ENCODE results near the gene FGF1. TPM values are rescaled to one million over a fixed set of nuclear protein-coding genes. Genes with fewer than 3 reads are reported as not detected.

Gene FGF1
- total RNA-seq, 1 donor from 2014 or later, result 0.13 TPM

DNA sequence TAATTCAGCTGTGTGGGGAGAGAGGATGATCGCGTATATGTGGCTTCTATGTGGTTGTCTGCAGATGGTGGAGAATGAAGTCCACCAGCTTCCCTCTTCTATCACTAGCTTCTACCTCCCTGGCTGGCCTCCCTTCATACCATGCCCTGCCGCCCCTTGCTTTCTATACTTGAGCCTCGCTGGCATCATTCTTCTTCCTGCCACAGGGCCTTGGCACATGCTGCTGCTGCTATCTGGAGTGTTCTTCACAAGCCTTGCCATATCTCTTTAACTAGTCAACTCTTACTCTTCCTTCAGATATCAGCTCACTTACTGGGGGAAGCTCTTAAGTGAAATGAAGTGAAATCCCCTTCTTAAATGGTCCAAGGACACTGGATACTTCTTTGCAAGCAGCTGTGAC is 100.4 kb downstream of the FGF1 start:
- DNase-seq (ENCODE audit: low read depth in 2 of 2), result no peak

DNA sequence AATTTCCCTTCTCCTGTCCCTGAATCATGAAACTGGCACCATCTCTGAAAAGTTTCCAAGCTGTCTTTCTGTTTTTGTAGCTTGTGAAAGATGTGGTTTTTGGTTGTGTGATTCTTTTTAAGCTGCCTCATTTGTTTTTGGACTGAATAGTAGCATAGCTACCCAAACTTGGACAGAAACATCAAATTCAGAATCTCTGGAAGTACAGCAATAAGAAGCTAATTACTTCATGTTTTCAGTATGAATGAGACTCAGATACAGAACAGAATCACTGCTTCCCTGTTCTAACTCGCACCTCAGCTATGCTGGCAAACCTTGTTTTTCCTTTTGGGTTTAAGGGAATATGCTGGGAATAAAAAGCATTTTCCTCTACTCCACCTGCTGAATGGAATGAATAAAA is 101.0 kb downstream of the FGF1 start:
- no peak for DNase-seq (ENCODE audit: low read depth in 2 of 2)

GRCh38 chr5:142578161-142578830 is 107.6 kb downstream of the FGF1 start:
- DNase-seq (ENCODE audit: low read depth in 2 of 2), result no peak

- no peak for DNase-seq (ENCODE audit: low read depth in 2 of 2)
Measured at GRCh38 chr5:142576804-142577203, 109.1 kb downstream of the FGF1 start.

DNA sequence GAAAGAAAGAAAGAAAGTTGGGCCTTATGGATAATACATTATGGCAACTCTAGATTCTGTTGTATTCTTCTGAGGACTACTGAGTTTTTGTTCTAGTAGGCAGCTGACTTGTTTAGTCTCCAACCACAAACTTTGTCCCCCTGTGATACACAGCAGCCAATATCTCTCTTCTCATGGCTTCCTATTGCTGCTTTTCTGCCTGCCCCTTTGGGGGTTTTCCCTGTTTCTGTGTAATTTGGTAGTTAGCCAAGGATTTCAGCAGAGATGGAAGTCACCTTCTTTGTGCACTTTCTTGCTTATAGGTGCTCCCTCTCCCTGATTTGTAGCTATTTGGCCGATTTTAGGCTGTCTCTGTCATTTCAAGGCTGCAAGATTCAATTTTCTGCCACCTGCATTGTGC is 109.6 kb downstream of the FGF1 start:
- DNase-seq (ENCODE audit: low read depth in 2 of 2), result peak in 1 of 2 donors; percentile 30

GRCh38 chr5:142572006-142572405 is 113.9 kb downstream of the FGF1 start:
- DNase-seq (ENCODE audit: low read depth in 2 of 2), result no peak

DNA sequence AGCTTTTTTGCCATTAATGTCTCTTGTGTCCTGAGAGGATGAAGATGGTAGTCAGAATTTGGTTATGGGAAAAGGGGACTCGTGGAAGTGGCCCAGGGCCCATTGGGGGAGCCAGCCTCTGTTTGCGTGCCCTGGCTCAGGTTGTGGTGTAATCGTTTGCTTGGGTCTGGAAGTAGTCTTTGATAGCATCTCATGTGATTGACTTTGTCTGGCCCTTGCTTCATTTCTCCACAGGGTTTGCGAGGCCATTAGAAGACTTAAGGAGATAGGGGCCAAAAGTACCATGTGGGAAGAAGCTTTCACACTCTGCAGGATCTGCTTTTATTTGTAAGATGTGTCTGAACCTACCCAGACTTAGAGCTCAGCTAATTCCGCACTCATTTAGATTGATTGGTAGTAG is 114.5 kb downstream of the FGF1 start:
- no peak for DNase-seq (ENCODE audit: low read depth in 2 of 2)

GRCh38 chr5:142569905-142570304 is 116.0 kb downstream of the FGF1 start:
- DNase-seq (ENCODE audit: low read depth in 2 of 2), result no peak

- DNase-seq (ENCODE audit: low read depth in 2 of 2), result no peak
Measured at GRCh38 chr5:142568996-142569335, 116.9 kb downstream of the FGF1 start.

DNA sequence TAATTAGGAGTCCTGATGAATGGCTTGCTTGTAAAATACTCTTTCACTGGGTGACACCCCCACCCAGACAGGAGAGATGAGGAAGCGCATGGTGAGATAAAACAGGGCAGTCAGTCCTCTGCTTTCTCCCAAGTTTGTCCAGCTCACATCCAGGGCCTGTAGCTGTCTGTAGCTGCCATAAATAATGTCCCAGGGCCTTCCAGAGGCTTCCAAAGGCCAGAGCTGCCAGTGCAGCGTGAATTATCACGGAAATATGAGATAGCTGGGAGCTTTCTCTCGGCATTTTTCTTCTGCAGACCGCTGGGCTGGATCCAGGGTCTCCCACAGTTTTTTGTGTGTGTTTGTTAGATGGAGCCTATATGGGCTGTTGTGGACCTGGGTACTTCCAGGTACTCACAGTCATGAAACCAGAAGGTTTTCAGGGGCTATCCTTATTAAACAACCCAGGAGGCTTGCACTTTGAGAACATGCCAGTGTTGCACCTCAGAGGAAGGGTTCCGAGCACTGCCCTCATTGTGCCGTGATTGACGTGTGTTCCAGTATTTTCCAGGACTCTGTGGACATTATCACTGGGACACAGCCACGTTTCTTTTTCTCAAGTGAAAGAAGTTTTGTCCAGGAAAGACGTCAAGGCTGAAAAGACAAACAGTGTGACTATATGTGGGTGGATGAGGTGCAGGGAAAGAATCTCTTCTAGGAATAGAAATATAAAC is 117.5 kb downstream of the FGF1 start:
- DNase-seq (ENCODE audit: low read depth in 2 of 2), result no peak

DNA sequence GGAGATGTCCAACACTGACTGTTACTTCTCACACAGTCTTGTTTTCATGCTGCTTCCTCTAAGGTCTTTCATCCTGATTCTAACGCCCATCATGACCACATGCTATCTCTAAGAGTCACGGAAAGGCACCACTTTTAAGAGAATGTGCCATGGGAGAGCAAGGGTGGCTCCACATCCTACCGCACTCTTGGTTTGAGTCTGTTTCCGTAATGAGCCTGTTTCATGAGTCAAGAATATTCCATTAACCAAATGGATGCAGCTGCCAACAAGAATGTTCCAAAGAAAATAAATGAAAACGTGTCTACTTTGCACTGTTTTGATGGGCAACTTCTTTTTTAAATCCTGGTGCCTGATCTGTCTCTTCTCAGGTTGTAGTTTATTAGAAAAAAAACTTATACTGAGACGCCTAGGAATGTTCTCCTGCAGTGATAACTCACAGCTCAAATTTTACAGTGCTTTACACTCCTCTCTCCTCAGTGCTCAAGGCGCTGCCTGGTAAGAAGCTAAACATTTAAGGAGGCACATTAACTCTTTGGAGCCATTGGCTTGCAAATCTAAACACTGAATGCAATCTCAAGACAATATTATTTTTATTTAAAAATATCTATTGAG is 124.3 kb downstream of the FGF1 start:
- DNase-seq (ENCODE audit: low read depth in 2 of 2), result peak in 1 of 2 donors; percentile 17

DNA sequence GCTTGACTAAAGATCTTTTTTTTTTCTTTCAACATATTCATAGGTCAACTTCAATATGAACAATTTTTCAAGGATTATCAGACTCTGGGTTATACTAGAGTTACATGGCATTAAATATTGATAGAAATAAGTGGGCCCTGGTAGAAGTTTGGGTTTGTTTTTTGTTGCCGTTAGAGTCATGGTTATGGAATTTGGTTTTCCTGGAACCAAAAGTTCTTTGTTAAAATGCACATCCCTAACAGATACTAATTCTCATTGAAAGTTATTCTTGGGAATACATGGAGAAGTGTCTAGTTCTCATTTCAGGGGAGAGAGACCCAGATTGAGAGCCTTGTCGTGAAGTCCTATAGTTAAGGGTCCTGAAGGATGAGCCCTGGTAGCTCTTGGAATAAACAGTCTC is 124.9 kb downstream of the FGF1 start:
- DNase-seq (ENCODE audit: low read depth in 2 of 2), result no peak

DNA sequence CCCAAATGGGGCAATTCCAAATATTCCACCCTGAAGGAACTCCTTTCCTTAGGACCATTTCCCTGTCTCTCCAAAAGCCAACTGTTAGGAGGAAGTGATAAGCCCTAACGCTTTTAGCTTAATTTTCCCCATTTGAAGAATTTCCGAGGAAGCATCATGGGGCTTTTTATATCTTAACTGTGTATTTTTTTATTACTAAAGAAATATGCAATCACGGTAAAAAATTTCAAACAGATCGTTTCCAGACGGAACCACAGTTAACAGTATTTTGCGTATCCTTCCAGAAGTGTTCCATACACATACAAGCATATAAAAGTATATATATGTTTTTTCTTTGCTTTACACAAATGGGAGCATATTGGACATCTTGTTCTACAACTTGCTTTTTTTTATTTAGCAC is 133.8 kb downstream of the FGF1 start:
- no peak for DNase-seq (ENCODE audit: low read depth in 2 of 2)

GRCh38 chr5:142551338-142552067 is 134.4 kb downstream of the FGF1 start:
- peak; percentile 15 to 44 for DNase-seq (ENCODE audit: low read depth in 2 of 2)

GRCh38 chr5:142550471-142550870 is 135.4 kb downstream of the FGF1 start:
- DNase-seq (ENCODE audit: low read depth in 2 of 2), result no peak

GRCh38 chr5:142549834-142550233 is 136.1 kb downstream of the FGF1 start:
- DNase-seq (ENCODE audit: low read depth in 2 of 2), result no peak

DNA sequence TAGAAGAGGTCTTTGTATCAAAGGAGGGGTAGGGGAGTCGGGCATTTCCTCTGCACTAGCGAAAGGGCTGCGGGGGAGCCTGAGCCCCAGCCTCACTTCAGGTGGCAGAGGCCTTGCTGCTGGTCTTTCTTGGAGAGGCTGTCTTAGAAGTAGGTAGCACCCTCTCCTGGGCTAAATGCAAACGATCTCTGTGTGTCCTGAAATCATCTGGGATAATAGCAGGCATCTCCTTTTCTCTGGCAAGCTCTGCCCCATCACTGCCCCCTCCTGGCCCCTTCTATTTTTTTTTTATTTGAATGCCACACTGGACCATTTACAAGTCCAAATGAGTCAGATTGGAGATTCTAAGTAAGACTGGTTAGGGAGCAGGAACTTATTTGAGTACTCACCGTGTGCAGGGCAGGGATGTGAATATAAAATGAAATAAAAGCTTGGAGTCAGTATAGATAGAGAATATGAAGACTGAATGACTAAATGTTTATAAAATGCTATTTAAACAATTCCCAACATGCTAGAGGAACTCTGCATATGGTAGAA is 137.1 kb downstream of the FGF1 start:
- DNase-seq (ENCODE audit: low read depth in 2 of 2), result peak; percentile 86 to 95

DNA sequence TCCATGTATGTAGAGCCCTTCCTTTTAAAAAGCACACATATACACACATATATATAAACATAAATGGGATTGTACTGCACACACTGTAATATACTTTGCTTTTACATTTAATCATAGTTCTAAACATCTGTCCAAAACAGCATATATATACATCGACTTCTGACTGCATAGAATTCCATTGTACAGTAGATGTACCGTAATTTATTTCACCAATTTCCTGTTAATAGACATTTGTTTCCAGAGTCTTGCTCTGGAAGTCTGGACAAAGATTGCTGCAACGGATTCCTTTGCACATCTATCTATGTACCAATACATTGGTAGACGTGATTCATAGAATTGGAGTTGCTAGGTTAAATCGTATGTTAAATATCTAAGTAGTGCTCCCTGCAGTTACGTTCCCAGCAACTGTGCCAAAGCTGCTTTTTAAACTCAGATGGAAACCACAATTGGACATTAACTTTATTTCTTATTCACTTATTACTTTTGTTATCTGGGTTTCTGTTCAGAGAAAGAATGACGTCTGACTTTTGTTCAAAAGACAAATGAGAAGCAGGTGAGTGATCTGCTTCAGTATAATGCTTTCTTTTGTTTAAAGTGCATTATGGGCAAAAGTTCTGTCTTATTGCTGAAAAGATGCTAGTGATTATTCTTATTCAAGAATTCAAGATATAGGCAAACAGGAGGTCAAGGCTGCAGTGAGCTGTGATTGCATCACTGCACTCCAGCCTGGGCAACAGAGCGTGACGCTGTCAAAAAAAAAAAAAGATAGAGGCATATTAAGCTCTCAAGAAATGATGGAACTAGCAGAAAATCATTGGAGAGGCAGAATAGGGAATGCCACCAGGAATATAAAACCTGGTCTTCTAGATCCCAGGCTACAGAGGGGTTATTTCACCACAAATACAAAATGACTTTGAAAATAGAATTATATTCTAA is 138.2 kb downstream of the FGF1 start:
- DNase-seq (ENCODE audit: low read depth in 2 of 2), result no peak

DNA sequence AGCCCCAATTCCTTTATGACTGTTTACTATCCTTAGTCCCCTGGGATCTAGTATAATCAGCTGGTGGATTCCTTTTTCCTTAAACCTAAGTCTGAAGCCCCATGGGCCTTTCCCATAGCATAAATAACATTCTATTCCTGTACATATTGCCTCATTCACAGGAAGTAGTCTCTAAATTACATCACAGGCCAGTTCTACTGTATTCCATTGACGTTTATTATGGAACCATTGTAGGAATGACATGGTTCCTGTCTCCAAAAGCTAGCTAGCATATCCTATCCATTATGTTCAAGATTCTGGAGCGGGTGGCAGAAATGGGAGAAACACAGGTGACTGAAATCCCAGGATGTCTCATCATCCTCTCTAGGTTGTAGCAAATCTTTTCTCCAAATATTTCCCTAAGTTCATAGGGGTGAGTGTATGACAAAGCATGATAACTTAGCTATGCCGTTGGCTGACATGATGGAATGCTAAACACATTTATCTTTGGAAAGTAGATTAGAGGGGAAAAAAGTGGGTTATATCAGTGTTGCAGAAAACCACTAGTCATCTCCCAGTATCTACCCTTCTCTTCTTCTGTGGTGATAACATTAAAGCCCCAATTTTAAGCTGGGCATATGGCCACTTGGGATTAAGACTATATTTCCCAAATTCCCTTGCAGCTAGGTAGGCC is 140.1 kb downstream of the FGF1 start:
- DNase-seq (ENCODE audit: low read depth in 2 of 2), result peak; percentile 12 to 51

DNA sequence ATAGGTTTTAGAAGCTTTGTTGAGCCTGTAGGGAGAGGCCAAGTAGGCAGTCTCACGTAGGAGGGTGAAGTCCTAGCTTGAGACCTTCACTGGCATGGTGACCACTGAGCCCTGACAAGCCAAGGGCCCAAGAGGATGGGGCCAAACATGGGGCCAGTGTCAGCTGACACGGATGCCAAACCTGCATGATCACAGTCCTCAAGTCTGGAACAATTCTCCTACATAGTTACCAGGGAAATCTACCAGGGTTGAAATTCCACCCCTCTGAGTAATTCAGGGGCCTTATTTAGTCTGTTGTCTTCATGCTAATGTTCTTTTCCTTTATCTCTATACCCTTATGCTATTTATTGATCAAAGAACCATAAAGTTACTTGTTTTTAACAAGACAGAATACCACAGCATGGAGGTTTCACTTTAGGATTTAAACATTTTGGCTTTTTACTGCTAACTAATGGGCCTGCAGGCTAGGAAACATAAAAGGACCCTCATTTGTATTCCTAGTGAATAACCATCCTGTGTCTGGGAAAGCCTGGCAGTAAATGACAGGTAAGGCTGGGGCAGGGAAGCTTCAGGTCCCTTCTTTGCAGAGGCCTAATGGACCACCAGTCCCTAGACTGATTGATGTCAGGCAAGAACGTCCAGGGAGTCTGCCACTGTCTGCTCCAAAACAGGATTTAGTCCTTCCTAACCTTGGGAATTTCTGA is 140.8 kb downstream of the FGF1 start:
- no peak for DNase-seq (ENCODE audit: low read depth in 2 of 2)
